IMR-90 (cell line): ENCODE results near the gene EIF4ENIF1. TPM values are rescaled to one million over a fixed set of nuclear protein-coding genes. Genes with fewer than 3 reads are reported as not detected.

ENCODE experiments used
- CEBPB ChIP-seq: IDR thresholded peaks from 2 replicates; pipeline ENCODE4 v1.6.1; 2012; ENCODE audit warnings: low read depth, low read length, improper control_type of control experiment
- FOS ChIP-seq: fragments of 150-350 bp; IDR thresholded peaks from 2 replicates; pipeline ENCODE4 v1.6.1; 2016; ENCODE audit warnings: low read depth, low read length
- MAZ ChIP-seq: IDR thresholded peaks from 2 replicates; pipeline ENCODE4 v1.6.1; 2012; ENCODE audit warnings: low read depth, mild to moderate bottlenecking, low read length, improper control_type of control experiment, moderate library complexity, borderline replicate concordance
- MXI1 ChIP-seq: IDR thresholded peaks from 2 replicates; pipeline ENCODE4 v1.6.1; 2012; ENCODE audit warnings: low read depth, mild to moderate bottlenecking, low read length, moderate library complexity, borderline replicate concordance
- NFE2L2 ChIP-seq: fragments of 150-350 bp; IDR thresholded peaks from 2 replicates; pipeline ENCODE4 v1.6.1; 2016; ENCODE audit warnings: low read depth, mild to moderate bottlenecking, low read length
- POLR2A ChIP-seq: IDR thresholded peaks from 2 replicates; pipeline ENCODE4 v1.6.1; 2012; ENCODE audit warnings: mild to moderate bottlenecking, low read depth, low read length
- SMC3 ChIP-seq: fragments of 150-350 bp; IDR thresholded peaks from 2 replicates; pipeline ENCODE4 v1.6.1; 2016; ENCODE audit warnings: low read depth, mild to moderate bottlenecking, antibody characterized with exemption, low read length, moderate library complexity
- polyA plus RNA-seq, 3 experiments: library from polyadenylated mRNA; depleted of rRNA; stranded (reverse); fragments of >200 nt; gene quantifications; 2 replicates each; pipeline ENCODE4 v1.2.3, GENCODE V29; 2012; ENCODE audit warnings: low replicate concordance in 1 of 3
- total RNA-seq: library from RNA; depleted of rRNA; stranded (reverse); fragments of >200 nt; gene quantifications from 2 replicates; pipeline ENCODE4 v1.2.3, GENCODE V29; 2012

Gene EIF4ENIF1
- total and polyA plus RNA-seq, 2 of the 4 experiments (the other 2 are of a cell fraction), result 14.7 to 16.0 TPM

DNA sequence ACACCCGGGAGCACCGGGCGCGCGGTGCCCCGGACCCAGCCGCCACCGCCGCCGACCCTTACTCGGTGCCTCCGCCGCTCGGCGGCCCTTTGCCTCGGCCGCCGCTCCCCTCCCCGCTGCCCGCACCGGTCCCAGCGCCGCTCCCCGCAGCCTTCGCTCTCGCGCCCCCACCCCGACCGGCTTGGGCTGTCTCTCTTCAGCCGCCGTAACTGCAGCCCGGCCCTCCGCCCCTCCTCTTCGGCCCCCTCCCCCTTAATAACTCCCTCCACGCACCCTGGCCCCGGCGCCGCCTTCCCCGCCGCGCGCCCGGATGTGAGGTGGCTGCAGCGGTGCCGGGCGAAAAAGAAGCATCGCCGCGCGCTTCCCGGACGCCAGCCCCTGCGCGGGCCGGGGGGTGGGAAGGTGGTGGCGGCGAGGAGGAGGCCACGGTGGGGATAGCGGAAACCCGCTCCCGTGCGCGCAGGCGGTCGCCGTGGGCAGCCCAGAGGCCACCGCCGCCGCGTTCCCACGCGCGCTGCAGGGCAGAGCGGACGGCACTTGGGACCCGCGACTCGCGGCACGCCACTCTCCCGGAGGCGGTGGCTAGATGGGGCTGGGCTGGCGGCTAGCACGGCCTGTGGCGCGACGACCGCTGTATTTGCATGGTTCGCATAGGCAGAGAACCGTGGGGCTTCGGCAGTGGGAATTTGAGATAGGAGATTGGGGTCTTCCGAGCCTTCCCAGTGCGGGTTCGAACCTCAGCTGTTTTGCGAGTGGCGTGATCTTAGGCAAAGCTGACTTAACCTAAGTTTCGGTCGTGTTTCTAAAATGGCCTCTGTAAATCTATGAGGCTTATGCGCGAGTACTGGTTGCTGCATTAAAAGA lies at the start of gene EIF4ENIF1 (continued):
- TF ChIP-seq MAZ, result peak; percentile 97
- no peak; the same call in 1 of the 2 replicates for TF ChIP-seq MXI1
- TF ChIP-seq POLR2A, result no peak; the same call in 1 of the 2 replicates
- no peak for TF ChIP-seq SMC3
- no peak for TF ChIP-seq CEBPB
- no peak for TF ChIP-seq NFE2L2
- TF ChIP-seq FOS, result no peak
